Fibroblast of skin of scalp (primary cell): ENCODE measurements around the gene NECTIN4.
A peak's percentile ranks its signal among the peaks of the same experiment; 100 is the strongest.
"Not testable (repeated sequence)": the region's sequence is repeated elsewhere in the genome, so short reads cannot be mapped to it uniquely, and the experiment has no call there.

Experiments
- DNase-seq: peaks from one replicate; pipeline ENCODE4 v3.0.0-alpha.2; 2013

The NECTIN4 gene

DNA sequence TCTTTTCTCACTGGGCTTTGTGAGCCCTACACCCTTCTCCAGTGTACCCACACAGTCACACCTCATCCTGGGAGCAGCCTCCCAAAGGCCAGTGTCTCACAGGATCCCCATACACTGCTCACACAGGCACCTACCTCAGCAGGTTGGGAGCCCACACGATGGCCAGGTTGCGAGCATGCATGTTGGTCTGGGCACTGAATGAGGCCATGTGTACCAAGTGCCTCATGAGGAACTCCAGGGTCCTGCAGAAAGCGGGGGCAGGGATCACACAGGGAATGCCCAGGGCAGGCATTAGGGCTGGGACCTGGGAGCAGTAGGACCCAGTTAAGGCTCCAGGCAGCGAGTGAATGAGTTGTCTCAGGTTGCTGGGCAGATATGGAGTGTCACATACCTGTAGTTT, 35.1 kb downstream of the NECTIN4 start:
- no peak for DNase-seq

GRCh38 chr1:161052899-161053298, 36.5 kb downstream of the NECTIN4 start:
- DNase-seq = no peak

DNA sequence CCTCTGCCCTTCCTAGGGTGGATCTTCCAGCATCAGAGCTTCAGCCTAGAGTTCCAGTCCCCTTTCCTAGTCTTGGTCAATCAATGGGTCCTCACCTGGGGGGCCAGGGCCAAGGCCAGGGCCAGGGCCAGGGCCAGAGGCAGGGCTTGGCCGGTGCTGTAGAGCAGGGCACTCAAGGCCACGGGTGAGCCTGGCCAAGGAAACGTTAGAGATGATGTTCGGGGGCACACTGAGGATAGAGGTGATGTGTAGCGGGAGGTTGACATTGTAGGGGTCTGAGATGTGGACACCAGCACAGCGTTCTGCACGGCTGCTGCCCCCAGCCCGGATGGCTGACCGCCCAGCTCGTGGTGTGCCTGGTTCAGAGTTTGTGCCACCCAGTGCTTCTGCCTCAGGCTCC, 38.1 kb downstream of the NECTIN4 start:
- DNase-seq = no peak

- DNase-seq = no peak
Observed at GRCh38 chr1:161048949-161049722, 40.2 kb downstream of the NECTIN4 start.

- DNase-seq = no peak
Observed at GRCh38 chr1:161047436-161048420, 41.6 kb downstream of the NECTIN4 start.

DNA sequence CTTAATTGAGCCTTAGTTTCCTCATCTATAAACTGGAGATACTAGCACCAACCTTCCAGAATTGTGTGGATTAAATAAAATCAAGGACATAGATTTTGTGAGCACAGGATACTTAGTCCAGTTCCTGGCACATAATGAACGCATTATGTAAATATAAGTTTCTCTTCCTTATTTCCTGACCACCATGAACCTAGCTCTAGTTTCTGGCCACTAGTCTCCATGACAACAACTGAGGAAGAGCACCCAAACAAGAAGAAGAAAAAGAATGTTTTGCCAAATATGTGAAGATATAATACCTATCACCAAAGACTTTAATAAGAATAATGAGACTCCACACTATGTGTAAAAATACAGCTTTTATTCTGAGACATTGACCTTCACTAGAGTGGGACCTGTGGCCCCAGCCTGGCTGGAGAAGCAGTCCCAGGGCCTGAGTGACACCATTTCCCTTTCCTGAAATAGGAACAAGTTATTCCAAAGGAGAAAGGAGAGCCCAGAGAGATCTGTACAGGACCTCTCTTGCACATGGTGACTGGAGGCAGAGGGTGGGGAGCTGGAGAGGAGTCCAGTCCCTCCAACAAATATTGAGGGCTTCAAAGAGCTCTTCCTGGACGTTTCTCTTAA, 42.6 kb downstream of the NECTIN4 start:
- no peak for DNase-seq

DNA sequence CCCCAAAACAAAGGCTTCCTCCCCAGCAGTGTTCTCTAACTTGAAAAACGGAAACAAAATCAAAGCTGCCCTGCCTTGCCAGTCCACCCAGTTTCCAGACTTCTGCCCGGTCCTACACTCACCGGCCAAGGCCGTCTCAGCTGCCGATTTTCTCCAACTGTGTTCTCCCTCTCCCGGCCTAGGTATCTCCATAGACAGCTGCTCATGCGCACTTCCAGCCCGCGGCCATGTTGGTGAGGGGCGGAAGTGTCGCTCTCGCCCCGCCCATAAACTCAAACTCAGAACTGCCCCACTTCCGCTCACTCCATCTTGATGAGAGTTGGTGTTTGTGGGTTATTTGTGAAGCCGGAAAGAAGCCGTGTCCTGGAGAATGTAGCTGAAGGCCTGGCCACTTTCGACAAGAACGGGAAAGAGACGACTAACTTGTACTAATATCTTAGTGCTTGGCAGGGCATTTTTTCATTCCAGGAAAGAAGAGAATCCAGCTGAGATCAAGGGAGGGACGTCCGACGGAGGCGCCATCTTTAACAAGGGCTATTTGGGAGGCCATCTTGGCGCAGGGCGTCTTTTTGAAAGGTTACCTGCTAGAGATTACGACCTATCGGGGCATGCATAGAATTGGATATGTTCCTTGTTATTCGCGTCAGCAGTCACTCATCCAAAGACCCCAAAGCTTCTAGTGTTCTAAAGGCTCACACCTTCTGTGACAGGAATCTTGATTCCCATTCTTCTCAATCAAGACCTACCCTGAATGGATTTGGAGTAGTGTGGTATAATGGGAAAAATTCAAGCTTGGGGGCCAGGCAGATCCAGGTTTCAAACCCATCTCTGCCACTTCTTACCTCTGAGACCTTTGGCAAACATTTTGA, 43.4 kb downstream of the NECTIN4 start, which contains the start of gene USF1:
TSS of gene USF1 (minus strand) at position 242 of the 869 bp plus-strand sequence. CDS start 2,702 bp downstream, outside the sequence.
- DNase-seq = peak; percentile 96

GRCh38 chr1:161044908-161045735, 44.2 kb downstream of the NECTIN4 start:
- peak; percentile 52 for DNase-seq

GRCh38 chr1:161044535-161044907, 44.8 kb downstream of the NECTIN4 start:
- no peak for DNase-seq

DNA sequence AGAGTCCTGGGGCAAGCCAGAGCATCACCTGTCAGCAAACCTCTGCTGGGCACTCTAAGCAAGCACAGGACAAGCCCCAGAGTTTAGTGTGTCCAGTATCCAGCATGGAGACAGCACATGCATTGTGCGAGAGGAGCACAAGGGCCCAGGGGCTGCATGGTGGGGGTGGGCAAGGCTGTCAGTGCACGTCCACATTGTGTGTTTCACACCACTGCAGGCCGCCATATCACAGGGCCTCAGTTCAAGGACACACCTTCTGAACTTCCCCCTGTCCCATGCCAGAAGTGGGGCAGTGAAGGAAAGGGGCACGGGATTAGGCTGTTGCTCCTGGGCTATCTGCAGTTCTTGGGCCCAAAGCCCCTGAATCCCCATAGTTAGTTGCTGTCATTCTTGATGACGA, 49.8 kb downstream of the NECTIN4 start:
- DNase-seq = no peak

GRCh38 chr1:161039154-161039545, 50.2 kb downstream of the NECTIN4 start:
- DNase-seq = no peak

GRCh38 chr1:161038523-161039153, 50.7 kb downstream of the NECTIN4 start, which contains the start of gene TSTD1:
TSTD1 (minus strand) TSS chr1:161038964; CDS start chr1:161038889, 75 bp downstream.
- no peak for DNase-seq

GRCh38 chr1:161037661-161038522, 51.5 kb downstream of the NECTIN4 start:
- DNase-seq = no peak

- no peak for DNase-seq
Observed at GRCh38 chr1:161033751-161034150, 55.6 kb downstream of the NECTIN4 start.

DNA sequence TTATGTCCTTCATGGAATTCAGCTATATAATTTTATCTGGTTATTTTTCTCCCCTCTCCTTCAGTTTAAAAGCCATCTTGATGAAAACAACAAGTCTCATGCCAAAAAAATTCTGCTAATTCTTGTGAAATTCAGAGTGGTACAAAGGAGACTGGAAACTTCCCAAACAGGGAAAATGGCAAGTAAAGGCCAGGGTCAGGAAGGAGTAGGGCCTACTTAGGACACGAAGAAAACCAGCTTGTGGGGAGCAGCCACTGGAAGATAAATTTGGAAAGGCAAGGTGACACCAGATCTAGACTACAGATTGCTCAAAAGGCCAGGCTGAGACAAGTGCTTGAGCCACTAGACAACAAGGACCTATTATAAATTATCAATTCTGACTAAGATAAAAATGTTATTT, 56.9 kb downstream of the NECTIN4 start:
- DNase-seq = no peak

DNA sequence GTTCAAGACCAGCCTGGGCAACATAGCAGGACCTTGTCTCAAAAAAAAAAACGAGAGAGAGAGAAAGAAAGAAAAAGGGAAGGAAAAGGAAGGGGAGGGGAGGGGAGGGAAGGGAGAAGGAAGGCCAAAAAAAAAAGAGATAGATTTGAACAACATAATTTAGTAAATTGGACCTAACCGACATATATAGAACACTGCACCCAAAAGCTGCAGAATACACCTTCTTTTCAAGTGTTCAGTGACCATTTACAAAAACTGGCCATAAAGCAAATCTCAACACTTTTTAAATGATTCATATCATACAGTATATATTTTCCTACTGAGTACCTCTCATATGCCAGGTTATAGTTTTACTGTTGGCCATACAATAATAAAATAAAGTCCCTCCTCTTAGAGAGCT, 57.5 kb downstream of the NECTIN4 start:
- no peak for DNase-seq

- not testable (repeated sequence) for DNase-seq
Observed at GRCh38 chr1:161029466-161029865, 59.9 kb downstream of the NECTIN4 start.

DNA sequence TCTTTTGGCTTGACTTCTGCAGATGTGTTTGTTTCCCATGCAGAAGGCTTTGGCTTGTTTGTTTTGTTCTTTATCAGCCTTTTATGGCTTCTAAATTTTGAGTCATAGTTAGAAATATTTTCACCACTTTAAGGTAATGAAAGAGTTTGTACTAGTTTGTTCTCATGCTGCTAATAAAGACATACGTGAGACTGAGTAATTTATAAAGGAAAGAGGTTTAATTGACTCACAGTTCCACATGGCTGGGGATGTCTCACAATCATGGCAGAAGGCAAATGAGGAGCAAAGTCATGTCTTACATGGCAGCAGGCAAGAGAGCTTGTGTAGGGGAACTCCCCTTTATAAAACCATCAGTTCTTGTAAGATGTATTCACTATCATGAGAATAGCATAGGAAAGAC, 62.4 kb downstream of the NECTIN4 start:
- not testable (repeated sequence) for DNase-seq

GRCh38 chr1:161022432-161022831, 66.9 kb downstream of the NECTIN4 start:
- DNase-seq = not testable (repeated sequence)
